GM21390 (cell line): ENCODE measurements around the gene CCDC81.

Experiments used
- ATAC-seq: cut with Tn5 transposase; IDR thresholded peaks from one replicate; pipeline ENCODE4 v1.9.1; 2021; ENCODE audit not compliant: unreplicated experiment

Gene CCDC81

DNA sequence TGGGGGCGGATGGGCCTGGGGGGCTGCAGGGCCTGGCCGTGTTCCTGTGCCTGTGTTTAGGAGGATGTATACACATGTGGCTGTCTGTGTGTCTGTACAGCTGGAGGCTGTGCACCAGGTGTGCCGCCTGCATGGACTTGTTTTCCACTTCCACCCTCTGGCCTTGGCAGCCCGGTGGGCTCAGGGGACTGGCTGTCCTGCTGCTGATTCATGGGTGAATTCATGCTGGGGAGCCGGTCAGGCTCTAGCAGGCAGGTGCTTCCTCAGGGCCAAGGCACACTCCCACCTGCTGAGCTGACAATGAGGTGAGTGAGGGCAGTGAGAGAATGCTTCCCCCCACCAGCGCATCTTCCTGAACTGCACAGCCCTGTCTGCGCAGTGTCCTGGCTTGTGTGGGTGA is 88.4 kb downstream of the CCDC81 start:
- ATAC-seq, result no peak

DNA sequence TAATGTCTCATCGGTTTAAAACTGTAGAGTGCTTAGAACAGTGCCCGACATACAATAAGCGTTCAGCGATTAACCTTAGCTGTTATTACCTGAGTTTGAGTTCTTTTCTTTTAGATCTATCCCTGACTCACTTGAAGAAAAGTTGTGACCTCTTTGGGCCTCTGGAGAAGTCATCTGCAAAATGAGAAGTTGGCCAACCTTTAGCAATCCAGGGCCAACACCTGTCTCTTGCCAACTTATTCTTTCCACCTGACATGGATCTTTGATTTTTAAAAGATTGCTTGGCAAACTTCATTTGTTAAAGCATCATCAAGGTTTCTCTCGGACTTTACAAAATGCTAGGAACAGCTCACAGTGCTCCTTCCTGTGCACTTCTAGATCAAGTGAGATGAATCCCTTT is 89.3 kb downstream of the CCDC81 start:
- no peak for ATAC-seq

DNA sequence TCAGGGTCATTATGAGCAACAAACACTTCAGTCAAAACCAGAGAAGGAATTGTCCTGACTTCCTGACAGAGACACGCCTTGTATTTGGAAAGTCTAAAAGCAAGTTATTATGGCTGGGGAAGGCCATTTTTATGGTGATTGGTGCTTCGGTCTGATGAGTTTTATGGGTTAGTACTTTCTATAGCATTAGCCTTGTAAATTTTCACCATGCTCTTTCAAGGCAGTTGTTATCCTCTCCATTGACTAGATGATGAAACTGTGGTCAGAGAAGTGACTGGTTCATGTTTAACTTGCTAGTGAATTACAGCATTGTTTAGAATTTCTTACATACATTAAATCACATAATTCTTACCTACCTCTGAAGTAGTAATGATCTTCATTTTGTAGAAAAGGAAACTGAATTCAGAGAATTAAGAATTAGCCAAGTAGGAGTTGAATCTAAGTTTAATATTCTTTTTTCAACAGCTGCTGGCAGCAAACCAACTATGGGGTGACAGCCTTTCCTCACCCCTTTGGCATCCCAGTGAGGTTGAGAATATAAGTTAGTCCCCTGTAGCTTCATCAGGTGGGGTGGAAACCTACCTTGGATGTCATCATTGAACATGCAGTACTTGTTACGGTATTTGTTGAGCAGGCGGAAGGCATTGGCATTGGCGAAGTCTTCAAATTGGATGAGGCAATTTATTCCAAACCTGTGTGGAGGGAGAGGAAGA is 90.0 kb downstream of the CCDC81 start:
- ATAC-seq, result no peak

DNA sequence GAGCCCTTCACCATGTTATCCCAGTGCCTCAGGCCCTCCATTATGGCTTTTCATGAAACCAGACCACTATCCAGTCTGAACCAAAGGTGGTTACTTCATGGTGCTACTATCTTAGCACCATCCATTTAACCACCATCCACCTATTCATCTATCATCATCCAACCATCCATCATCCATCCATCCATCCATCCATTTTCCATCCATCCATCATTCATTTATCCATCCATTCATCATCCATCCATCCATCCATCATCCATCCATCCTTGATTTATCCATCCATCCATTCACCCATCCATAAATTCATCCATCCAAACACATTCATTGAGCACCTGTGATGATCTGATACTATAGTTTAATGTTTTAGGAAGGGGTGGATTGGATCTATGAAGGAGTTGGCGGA is 93.5 kb downstream of the CCDC81 start:
- no peak for ATAC-seq

DNA sequence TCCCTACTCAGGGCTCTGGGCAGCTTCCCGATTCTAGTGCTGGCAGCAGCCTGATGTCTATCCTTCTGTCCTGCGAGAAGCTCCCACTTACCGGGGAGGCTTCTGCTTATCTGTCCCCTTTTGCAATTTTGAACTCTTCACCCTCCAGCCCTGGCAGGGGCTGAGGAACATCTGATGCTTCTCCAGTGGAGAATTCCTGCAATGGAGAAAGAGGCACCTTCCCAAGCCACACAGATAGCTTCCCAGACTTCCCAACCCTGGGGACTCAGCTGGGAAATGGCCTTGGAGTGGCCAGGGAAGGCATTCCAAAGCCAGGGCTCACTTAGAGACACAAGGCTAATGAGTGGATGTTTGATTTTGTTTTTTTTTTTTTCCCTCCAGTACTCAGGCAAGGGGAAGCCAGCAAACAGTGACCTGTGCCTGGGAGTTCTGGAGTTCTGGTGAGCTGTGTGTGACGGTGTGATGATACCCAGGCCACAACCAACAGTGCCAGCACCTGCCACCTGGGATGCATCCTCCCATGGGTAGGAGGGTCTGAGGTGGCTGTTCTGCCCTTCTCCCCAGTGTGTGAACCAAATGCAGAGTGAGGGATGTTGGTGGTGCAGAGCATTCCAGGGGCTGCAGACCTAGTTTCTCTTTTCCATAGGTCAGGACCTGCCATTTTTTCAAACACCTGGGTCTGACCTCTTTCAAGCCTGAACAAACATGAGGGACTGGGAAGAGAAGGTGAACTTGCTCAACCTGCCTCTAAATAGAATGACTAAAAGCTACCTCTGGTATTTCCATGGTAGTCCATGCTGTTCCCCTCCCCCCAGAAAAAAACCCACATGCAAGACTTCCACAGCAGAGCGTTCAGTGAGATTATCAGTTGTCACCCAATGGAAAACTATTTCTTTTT is 95.1 kb downstream of the CCDC81 start:
- no peak for ATAC-seq
